HG02588 (cell line): Measurements from ENCODE around the gene SOCS1.

Experiments
- ATAC-seq: cut with Tn5 transposase; IDR thresholded peaks from one replicate; pipeline ENCODE4 v1.9.1; 2021; ENCODE audit warnings: mild to moderate bottlenecking, moderate library complexity; ENCODE audit not compliant: unreplicated experiment

SOCS1 gene

DNA sequence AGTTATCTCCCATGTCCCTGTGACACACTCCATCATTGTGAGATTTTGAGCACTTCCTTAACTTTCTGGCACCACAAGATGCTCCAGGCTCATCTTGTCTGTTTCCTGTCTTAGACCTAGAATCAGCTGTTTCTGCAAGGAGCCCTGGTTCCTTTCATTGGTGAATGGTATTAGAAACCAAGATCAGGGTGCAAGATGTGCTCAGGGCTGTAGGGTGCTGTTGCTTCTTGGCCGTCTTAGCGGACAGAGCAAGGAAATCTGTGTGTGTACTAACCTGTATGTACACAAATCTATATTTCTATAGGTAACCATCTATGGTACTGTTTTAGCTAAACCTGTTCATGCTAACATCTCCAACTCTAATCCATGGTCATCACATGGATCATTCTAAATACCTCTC lies 33.2 kb upstream of the SOCS1 start:
- no peak for ATAC-seq

DNA sequence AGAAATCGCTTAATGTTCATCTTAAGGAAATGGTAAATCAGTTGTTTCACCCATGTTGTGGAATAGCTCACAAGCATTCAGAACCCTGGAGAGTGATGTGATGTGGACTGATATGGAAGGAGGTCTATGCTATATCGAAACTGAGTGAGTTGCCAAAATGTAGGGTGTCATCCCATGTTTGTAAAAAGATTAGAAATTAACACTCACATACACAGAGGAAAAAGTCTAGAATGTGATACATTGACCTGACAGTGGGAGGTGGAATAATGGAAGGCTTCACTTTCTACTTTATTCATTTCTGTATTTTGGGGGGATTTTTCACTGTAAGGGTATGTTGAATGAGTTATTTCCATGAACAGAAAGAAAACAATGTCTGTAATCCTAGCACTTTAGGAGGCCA lies 29.8 kb upstream of the SOCS1 start:
- no peak for ATAC-seq

DNA sequence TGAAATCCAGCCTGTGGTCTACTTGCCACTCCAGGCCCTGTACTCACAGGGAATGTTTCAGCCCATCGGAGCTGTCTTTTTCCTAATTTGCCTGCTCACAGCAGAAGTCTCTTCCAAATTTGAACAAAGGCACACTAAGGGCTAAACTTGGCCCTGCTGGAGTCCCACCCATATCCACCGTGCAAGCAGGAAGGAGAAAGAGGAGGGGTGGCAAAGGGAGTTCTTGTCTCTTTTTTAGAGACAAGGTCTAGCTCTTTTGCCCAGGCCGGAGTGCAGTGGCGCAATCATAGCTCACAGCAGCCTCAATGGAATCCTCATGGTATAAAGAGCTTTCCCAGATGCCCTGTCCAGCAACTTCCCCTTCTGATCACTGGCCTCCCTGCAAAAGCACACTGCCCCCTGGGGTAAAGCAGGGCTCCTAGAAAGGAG lies 27.8 kb upstream of the SOCS1 start:
- ATAC-seq: no peak

DNA sequence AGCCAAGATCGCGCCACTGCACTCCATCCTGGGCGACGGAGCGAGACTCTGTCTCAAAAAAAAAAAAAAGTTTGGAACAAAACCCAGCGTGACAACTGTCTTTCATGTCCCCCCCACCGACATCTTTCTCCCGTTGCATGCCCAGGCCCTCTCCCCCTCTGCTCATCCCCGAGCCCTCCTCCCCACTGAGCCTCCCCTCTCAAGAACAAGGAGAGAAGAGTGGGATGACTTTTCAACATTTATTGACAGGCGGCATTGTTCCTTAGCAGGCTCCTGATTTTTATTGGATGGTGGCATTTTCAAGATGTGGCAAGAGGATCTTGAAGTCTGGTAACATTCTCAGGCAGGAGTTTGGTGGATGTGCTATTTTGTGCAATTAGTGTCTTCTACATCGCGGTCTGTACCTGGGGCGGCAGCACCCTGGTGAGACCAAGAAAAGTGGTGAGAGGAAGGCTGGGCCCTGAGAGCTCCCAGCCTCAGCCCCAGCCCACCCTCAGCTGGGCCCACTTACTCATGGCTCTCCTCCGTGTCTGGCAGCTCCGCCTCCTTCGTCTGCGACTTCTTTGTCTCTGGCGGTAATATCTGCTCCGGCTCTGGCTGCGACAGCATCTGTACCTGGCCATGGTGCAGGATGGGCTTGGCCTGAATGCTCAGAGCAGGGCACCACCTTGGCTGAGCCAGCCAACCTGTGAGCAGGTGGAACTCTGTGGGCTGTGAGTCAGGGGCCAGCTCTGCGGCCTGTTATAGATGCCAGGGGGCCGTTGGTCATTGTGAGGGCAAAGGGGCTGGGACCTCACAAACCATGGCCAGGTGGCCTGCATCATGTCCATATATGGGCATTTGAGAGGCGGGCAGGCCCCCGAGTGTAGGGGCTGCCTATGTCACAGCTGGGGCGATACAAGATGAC lies 24.9 kb upstream of the SOCS1 start, which contains the start of gene PRM1:
Gene PRM1, minus strand, starts transcription at position 715 of the 907 bp plus-strand sequence. Its CDS starts 92 bp downstream, at position 623.
- ATAC-seq: no peak

DNA sequence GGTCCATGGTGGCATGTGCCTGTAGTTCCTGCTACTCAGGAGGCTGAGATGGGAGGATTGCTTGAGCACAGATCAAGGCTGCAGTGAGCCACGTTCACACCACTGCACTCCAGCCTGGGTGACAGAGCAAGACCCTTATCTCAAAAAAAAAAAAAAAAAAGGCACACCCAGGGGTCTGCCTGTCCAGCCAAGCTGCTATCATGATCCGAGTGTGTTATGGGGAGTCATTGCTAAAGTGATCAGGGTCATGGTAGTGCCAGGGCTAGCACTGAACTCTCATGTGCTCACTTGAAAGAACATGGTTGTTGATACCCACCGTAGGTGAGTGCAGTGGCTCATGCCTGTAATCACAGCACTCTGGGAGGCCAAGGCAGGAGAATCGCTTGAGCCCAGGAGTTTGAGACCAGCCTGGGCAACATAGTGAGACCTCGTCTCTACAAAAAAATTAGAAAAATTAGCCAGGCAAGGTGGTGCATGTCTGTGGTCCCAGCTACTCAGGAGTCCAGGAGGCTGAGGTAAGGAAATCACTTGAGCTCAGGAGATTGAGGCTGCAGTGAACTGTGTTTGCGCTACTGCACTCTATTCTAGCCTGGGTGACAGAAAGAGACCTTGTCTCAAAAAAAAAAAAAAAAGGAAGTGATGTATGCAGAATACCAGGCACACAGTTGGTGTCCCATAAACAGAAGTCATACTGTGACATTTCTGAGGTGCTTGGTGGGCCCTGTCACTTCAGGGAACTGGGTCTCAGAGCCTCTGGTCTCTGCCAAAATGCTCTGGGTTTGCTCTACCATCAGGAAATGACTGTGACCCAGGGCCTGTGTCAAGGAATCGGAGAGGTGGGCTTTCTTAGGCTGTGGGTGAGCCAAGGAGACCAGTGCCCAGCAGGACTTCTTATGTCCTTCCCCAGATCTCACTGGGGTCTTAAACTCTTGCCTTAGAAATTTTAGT lies 23.0 kb upstream of the SOCS1 start:
- ATAC-seq: no peak

DNA sequence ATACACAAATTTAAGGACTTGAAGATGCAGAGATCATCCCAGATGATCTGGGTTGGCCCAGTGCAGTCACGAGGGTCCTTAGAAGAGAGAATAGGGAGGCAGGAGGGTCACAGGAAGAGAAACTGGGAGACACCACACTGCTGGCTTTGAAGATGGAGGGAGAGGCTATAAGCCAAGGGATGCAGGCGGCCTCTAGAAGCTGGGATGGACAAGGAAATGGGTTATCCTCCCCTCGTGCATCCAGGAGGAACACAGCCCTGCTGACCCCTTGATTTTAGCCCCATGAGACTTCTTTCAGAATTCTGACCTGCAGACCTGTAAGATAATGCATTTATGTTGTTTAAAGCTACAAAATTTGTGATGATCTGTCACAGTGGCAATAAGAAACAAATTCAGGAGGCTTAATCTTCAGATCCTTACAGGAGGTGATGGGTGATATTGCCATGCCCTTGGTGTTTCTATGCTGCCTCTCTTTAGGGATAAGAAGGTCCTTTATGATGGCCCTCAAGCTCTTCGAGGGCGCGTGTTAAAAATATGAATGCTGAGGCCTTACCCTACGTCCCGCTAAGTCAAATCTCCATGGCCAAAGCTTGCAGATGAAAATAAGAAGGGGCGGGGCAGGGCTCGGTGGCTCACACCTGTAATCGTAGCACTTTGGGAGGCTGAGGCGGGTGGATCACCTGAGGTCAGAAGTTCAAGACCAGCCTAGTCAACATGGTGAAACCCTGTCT lies 21.8 kb upstream of the SOCS1 start:
- ATAC-seq: no peak

DNA sequence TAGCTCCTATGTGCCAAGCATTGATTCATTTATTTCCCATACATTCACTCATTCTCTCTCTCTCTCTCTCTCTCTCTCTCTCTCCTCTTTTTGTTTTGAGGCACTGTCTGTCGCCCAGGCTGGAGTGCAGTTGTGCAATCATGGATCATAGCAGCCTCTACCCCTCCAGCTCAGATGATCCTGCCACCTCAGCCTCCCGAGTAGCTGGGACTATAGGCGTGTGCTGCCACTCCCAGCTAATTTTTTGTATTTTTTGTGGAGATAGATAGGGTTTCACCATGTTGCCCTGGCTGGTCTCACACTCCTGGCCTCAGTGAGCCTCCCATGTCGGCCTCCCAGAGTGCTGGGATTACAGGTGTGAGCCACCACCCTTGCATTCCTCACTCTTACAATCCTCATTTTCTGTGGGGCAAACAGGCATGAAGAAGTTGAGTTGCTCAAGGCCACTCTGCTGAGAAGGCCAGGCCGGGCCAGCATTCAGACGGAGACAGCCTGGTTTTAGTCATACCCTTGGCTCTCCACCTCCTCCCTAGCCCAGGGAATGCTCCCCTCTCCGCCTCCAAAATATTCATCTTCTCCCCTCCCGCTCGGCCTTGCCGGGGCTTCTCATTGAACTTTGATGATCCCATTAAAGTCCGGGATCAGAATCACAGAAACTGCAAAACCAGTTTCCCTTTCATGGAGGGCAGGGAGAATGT lies 21.0 kb upstream of the SOCS1 start:
- ATAC-seq: no peak

DNA sequence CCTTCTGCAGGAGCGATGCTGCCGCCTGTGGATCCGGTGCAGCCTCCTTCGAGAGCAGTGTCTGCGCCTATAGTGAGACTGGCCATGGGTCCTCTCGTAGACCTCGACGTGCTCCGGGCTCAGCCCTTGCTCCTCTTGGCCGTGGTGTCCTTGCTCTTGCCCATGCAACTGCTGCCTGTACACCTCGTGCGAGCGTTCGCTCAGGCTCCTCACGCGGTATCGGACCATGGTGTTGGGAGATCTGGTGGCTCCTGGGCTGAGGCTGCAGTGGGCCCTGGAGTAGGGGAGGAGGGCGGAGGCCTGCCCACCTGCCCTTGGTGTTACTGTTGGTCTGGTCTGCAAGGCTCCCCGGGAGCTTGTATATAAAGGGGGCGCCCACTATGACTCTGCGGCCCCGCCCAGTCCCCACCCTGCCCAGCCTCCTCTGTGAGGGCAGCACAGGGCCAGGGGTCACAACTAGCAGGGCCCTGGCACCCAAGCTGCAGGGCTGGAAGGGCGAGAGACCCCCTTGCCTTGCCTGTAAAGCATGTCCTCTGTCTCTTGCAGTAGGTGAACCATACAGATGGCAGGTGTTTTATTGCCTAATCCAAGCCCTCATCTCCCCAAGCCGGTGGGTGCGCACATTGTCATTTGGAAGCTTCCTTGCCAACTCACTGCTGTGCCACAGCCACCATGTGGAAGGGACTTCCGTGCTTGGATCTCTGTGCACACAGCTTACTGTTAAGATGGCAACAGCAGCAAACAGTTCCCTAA lies 20.3 kb upstream of the SOCS1 start, which contains the start of gene PRM2:
Gene PRM2, minus strand, starts transcription at position 338 of the 753 bp plus-strand sequence. Its CDS starts 110 bp downstream, at position 228.
- ATAC-seq: no peak

DNA sequence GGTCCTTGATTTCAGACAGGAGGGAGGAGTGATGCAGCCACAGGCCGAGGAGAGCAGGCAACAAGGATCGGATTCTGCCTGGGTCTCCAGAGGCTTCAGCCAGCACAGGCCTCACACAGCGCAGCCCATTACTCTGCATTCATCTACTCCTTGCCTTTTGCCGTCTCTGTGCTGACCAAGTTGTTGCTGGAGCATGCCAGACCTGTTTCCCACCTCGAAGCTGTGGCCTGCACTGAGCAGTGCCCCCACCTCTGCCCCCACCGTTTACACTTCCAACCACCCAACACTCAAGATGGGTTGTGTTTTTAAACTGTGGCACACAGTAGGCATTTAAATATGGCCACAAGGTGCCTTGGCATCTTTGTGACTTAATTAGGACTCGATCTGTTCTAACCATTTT lies 19.0 kb upstream of the SOCS1 start:
- no peak for ATAC-seq

DNA sequence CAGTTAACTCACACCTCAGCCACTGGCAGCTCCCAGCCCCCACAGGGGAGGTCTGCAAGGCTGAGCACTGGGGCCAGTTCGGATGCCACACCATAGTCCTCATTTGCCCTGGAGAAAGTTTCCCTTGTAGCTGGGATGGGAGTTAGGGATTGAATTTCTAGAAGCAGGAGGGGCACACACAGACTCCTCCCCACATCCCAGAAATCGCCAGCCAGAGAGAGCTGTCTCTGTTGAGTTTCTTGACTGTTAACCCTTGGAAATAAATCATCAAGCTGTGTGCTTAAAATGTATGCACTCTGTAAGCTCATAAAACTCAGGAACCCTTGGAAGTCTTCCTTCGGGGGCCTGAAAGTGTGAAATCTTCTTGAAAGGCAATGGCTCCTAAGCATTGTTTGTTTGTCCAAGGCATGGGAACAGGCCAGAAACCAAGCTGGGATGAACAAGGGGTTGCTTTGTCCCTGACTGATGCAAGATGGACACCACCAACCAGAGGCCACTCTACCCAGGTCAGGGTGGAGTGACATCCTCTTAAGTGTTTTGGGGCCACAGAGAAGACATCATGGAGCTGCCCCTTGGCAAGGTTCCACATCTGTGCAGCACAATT lies 17.8 kb upstream of the SOCS1 start:
- no peak for ATAC-seq

DNA sequence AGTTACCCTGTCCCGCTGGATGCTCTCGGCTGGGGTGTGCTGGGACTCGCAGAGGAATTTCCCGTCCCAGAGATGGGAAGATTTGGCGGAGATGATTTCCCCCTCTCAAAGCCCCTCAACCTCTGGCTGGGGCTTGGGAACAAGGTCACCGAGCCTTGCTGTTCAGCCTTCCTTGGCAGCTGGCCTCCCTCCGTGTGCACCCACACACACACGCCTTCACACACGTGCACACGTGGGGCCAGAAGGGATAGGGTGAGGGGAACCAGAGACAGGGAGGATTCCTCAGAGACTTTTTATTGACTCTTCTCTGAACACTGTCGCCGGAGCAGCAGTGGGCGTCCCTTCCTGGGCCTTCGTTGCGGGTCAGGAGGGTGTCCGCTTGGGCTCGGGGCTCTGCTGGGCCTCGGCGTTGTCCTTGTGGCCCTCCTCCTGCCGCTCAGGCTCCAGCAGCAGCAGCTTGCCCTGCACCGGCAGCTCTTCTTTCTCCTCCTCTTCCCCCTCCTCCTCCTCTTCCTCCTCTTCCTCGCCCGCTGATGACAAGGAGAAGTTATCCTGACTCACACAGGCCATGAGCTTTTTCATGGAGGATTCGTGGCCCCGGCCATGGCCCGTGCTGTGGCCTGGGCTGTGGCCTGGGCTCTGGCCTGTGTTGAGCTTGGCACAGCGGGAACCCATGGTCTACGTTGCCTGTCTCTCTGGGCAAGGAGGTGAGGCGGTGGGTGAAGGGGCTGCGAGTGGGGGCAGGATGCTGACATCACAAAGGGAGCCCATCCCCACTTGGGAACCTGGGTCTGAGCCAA lies 17.1 kb upstream of the SOCS1 start, which contains the start of gene PRM3:
Gene PRM3, minus strand, starts transcription at position 709 of the 800 bp plus-strand sequence. Its CDS starts 34 bp downstream, at position 675.
- ATAC-seq: no peak

DNA sequence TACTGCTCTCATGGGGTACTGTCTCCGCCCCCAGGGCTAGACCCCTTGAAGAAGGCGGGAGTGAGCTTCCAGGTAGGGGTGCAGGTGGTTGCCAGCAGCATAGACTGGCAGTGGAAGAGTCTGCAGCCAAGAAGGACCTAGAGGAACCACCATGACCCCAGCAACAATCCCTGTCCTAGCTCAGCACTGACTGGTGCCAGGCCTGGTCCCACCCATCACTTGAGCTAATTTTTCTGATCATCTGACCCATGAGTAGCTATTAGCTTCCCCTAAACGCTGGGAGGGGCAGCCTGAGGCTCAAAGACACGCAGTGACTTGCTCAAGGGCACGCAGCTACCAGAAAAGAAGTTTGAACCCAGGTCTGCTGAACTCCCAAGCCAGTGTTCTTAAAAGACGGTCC lies 16.5 kb upstream of the SOCS1 start:
- ATAC-seq: no peak

DNA sequence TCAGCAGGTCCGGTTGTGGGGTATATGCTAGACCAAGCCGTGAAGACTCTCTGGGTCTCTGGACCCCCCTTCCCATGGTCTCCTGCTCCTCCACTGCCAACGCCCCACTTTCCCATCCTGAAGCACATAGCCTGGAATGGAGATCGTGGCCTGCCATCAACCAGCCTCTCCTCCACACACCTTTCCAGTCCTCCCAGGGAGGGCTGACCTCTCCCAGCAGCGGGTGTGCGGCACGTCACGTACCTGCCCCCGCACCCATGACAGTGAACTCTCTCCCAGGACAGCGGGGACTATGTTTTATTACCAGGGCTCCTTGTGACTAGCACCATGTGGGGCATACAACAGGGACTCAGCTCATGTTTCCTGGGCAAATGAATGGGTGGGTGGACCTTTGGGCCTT lies 15.6 kb upstream of the SOCS1 start:
- ATAC-seq: no peak

DNA sequence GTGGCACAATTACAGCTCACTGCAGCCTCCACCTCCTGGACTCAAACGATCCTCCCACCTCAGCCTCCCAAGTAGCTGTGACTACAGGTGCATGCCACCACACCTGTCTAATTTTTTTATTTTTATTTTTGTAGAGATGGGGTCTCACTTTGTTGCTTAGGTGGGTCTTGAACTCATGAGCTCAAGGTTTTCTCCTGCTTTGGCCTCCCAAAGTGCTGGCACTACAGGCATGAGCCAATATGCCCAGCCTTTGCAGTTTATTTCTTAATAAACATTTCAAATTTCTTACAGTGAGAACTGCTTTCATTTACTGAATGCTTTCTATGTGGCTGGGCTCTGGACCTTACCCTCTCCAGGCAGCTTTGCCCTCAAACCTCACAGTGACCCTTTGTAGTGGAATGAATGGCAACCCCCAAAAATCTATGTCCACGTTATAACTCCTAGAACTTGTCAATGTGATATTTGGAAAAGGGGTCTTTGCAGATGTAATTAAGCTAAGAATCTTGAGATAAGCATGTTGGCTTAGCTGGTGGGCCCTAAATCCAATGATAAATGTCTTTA lies 14.7 kb upstream of the SOCS1 start:
- no peak for ATAC-seq

DNA sequence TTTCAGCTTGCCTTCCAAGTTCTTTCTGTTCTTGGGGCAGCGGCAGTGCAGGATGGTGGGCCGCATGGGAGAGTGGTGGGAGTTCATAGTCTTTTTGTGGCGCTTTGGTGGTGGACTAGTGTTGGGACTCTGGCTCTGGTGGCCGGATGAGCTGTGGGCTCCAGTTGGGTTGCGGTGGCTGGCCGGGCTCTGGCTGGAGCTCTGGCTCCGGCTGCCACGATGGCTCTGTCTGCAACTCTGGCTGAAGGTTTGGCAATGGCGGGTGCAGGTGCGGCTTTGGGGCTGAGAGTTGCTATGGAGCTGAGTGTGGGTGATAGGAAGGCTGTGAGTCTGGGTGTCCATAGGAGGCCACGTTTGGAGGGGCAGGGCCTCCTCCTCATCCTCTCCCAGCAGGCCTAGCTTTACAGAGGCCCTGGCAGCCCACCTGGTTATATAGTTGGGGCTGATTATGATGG lies 12.9 kb upstream of the SOCS1 start, which contains the start of gene TNP2:
Gene TNP2, minus strand, starts transcription at position 405 of the 455 bp plus-strand sequence. Its CDS starts 63 bp downstream, at position 342.
- no peak for ATAC-seq

DNA sequence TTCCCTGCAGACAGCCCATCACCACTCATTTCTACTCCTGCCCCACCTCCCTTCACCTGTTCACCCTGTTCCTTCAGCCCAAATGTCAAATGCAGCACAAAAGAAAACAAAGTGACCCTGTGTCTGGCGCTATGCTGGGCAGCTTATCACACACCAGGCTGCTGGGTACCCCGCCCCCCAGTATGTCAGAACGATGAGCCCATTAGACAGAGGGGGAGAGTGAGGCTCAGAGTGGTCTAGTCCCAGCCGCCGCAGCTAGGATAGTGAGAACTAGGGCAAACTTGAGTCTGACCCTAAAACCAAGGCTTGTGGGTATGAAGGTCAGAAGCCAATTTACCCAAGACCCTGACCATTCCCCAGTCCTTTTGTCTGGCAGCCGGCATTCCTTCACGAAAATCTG lies 9.1 kb upstream of the SOCS1 start:
- no peak for ATAC-seq

DNA sequence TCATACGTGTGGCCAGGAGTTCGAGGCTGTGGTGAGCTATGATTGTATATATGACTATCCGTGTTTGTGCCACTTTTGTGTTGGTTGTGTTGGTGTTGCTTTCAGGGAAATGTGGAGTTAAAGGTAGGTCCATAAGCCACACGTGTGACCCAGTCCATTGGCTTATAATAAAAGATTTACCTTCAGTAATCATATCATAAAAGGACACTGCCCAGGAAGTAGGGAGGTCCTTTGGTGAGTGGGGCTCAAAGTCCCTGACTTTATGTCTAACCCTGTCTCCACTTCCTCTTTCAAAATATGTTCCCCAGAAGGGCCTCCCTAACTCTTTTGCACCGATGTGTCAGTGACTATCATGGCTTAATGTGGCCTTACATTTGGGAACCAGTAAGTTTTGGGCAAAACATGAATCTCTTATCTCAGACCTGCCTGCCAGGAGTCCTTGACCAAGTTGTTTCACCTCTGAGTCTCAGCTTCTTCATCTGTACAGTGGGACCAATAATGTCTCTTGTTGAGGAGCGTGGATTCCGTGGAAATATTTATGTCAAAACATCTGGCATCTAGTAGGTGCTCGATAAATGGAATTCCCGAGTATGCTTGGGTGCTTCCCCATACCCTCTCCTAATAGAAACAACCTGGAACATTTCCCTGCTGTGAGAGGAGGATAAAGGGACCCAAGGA lies 8.3 kb upstream of the SOCS1 start:
- ATAC-seq: no peak
